Endothelial cell of umbilical vein (primary cell): ENCODE data around the gene CD300LF.

Experiments
- CTCF ChIP-seq, 2 donors: IDR thresholded peaks; 1 replicate in 1 of 2; 2 replicates in 1 of 2; pipeline ENCODE4 v1.5.1; 2011; ENCODE audit warnings: low read length in 2 of 2, mild to moderate bottlenecking in 2 of 2, moderate library complexity in 2 of 2, control low read depth in 1 of 2, inconsistent platforms in 1 of 2, low read depth in 1 of 2; ENCODE audit not compliant: insufficient read depth in 1 of 2; ENCODE audit errors: extremely low read depth in 1 of 2
- FOS ChIP-seq: IDR thresholded peaks from 2 replicates; pipeline ENCODE4 v1.6.1; 2011; ENCODE audit warnings: mild to moderate bottlenecking, low read length, moderate library complexity, borderline replicate concordance; ENCODE audit not compliant: insufficient read depth
- POLR2AphosphoS5 ChIP-seq: IDR thresholded peaks from 2 replicates; pipeline ENCODE4 v1.6.1; 2012; ENCODE audit warnings: low read depth, mild to moderate bottlenecking, control low read depth, low read length, moderate library complexity; ENCODE audit not compliant: insufficient read depth

- TF ChIP-seq CTCF (IDR thresholded peaks at IDR 0.05; ENCODE audit: extremely low read depth in 1 of 2, insufficient read depth in 1 of 2, low read depth in 1 of 2, low read length in 2 of 2), result no peak
- TF ChIP-seq FOS, result no peak
- no peak for TF ChIP-seq POLR2AphosphoS5
Observed at GRCh38 chr17:74649909-74650308, 62.8 kb downstream of the CD300LF start.
